PC-9 (cell line): ENCODE measurements around the gene PXMP2. TPM values are rescaled to one million over a fixed set of nuclear protein-coding genes. Genes with fewer than 3 reads are reported as not detected.

Experiments used
- BruUV-seq: library from RNA; stranded (reverse); fragments of 400-500 nt; replicated peaks from 2 replicates; lab custom pipeline; 2021; lab: Mats Ljungman, UMichigan
- CTCF ChIA-PET: fragments of 300-600 bp; sonication (Branson Sonifier 250); formaldehyde crosslinking; loops from one replicate; lab custom pipeline; 2022; ENCODE audit warnings: antibody characterized with exemption; lab: Charles Lee
- POLR2A ChIA-PET: fragments of 300-600 bp; sonication (Branson Sonifier 250); formaldehyde crosslinking; loops from one replicate; lab custom pipeline; 2022; ENCODE audit warnings: antibody characterized with exemption; ENCODE audit not compliant: unreplicated experiment; lab: Charles Lee
- DNase-seq, 2 experiments: peaks; one replicate each; pipeline versions ENCODE4 v3.0.0 to v3.0.0-alpha.2; 2015 to 2022; ENCODE audit warnings: mixed read lengths in 1 of 2
- H2AFZ ChIP-seq: fragments of 200-600 bp; sonication (generic); 2 replicates; pipeline ENCODE4 v1.8.1; 2017; ENCODE audit warnings: antibody characterized with exemption
- H3F3A ChIP-seq: fragments of 200-600 bp; sonication (generic); 2 replicates; pipeline ENCODE4 v1.8.1; 2017; ENCODE audit warnings: antibody characterized with exemption, mild to moderate bottlenecking, low read depth; ENCODE audit not compliant: insufficient read depth
- H3K27ac ChIP-seq: fragments of 200-600 bp; sonication (generic); 2 replicates; pipeline ENCODE4 v1.6.1; 2016; ENCODE audit warnings: mixed run types
- H3K27me3 ChIP-seq: fragments of 200-600 bp; sonication (generic); 2 replicates; pipeline ENCODE4 v1.6.1; 2016; ENCODE audit warnings: low read depth, mixed run types; ENCODE audit not compliant: insufficient read depth
- H3K36me3 ChIP-seq: fragments of 200-600 bp; sonication (generic); 2 replicates; pipeline ENCODE4 v1.6.1; 2016; ENCODE audit warnings: low read depth, mixed run types
- H3K4me1 ChIP-seq: fragments of 200-600 bp; sonication (generic); replicated peaks from 2 replicates; pipeline ENCODE4 v1.6.1; 2016; ENCODE audit warnings: mixed run types; ENCODE audit not compliant: insufficient read depth
- H3K4me2 ChIP-seq: fragments of 200-600 bp; sonication (generic); 2 replicates; pipeline ENCODE4 v1.6.1; 2017; ENCODE audit warnings: mixed run types
- H3K4me3 ChIP-seq: fragments of 200-600 bp; sonication (generic); 2 replicates; pipeline ENCODE4 v1.6.1; 2016; ENCODE audit warnings: mixed run types
- H3K79me2 ChIP-seq: fragments of 200-600 bp; sonication (generic); 2 replicates; pipeline ENCODE4 v1.6.1; 2017; ENCODE audit warnings: low read depth, mixed run types
- H3K9me2 ChIP-seq: fragments of 200-600 bp; sonication (generic); 2 replicates; pipeline ENCODE4 v1.8.1; 2017; ENCODE audit warnings: mild to moderate bottlenecking; ENCODE audit not compliant: insufficient read depth
- H3K9me3 ChIP-seq: fragments of 200-600 bp; sonication (generic); 2 replicates; pipeline ENCODE4 v1.8.1; 2016; ENCODE audit warnings: low read depth; ENCODE audit not compliant: insufficient read depth
- H4K20me1 ChIP-seq: fragments of 200-600 bp; sonication (generic); 2 replicates; pipeline ENCODE4 v1.8.1; 2017; ENCODE audit not compliant: insufficient read depth
- EZH2 ChIP-seq: fragments of 200-600 bp; sonication (generic); IDR thresholded peaks from 2 replicates; pipeline ENCODE4 v1.8.0; 2017; ENCODE audit warnings: antibody characterized with exemption, low read depth
- intact Hi-C: fragments of 100-400 bp; cut with micrococcal nuclease; formaldehyde crosslinking; loops from one replicate; pipeline ENCODE4 v1.10.0; 2022; ENCODE audit not compliant: unreplicated experiment
- total RNA-seq: library from RNA; stranded (reverse); gene quantifications from 2 replicates; pipeline ENCODE4 v1.2.3, GENCODE V29; 2021
- TF ChIP-seq, protein P1 (sequence below): fragments of 200-600 bp; sonication (generic); conservative IDR thresholded peaks from 2 replicates; pipeline ENCODE4 v1.6.1; 2017; ENCODE audit warnings: mixed run types, antibody characterized with exemption, mild to moderate bottlenecking, moderate library complexity

Gene PXMP2
- total RNA-seq, 1 experiment from 2014 or later = 38.6 TPM

DNA sequence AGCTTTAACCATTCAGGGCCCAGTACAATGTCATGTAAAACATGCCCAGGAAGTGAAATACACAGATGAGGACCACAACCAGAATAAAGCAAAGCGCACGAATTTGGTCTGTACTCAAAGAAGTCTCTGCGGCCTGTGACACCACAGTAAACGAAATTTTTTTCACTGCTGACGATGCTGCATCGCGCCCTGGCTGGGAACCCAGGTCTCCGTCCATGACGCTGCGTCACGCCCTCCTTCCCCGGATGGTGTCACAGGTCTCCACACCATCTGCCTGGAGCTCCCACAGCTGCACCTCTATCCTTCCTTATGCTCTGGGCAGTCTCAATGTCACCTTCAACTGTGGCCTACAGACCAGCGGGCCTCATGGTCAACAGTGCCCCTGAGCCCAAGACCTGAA lies 56.4 kb downstream of the PXMP2 start:
- TF ChIP-seq, protein P1, sequence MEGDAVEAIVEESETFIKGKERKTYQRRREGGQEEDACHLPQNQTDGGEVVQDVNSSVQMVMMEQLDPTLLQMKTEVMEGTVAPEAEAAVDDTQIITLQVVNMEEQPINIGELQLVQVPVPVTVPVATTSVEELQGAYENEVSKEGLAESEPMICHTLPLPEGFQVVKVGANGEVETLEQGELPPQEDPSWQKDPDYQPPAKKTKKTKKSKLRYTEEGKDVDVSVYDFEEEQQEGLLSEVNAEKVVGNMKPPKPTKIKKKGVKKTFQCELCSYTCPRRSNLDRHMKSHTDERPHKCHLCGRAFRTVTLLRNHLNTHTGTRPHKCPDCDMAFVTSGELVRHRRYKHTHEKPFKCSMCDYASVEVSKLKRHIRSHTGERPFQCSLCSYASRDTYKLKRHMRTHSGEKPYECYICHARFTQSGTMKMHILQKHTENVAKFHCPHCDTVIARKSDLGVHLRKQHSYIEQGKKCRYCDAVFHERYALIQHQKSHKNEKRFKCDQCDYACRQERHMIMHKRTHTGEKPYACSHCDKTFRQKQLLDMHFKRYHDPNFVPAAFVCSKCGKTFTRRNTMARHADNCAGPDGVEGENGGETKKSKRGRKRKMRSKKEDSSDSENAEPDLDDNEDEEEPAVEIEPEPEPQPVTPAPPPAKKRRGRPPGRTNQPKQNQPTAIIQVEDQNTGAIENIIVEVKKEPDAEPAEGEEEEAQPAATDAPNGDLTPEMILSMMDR = no peak
- no peak for TF ChIP-seq EZH2
- Histone ChIP-seq H4K20me1 (peaks cover 54% of the 10 kb centered on the region), H2AFZ (no peak overlapping the region), H3K27ac (no peak overlapping the region), H3F3A (peaks cover 10% of the 10 kb centered on the region; the same call in 1 of the 2 replicates), H3K4me1 (no peaks in the 10 kb centered on the region), H3K27me3 (no peaks in the 10 kb centered on the region), H3K9me2 (no peaks in the 10 kb centered on the region), H3K79me2 (peaks cover 49% of the 10 kb centered on the region), H3K4me2 (no peak overlapping the region), H3K4me3 (no peak overlapping the region), H3K36me3 (peaks cover 60% of the 10 kb centered on the region), H3K9me3 (no peaks in the 10 kb centered on the region)
- CTCF ChIA-PET = no interaction called here
- intact Hi-C loops = no loop called here
- DNase-seq = no peak
- POLR2A ChIA-PET = no interaction called here
- no TSS peak for BruUV-seq

DNA sequence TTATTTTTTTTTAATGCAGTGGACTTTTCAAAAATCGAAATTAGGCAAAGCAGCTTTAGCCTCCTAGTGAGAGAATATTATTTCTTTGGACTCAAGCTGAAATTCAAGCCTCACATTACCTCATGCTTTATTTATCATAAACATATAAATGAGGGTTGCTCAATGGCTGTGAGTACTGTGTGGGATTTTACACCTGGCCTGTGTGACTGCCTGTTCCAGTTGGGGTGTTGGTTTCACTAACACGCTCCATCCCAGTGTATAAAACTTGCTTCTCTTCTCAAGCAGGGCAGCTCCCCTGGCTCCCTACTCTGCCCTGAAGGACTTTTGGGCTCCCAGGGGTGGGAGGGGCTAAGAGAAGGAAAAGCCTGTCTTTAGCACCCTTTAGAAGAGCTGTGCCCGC lies 59.2 kb downstream of the PXMP2 start:
- CTCF ChIA-PET = no interaction called here

DNA sequence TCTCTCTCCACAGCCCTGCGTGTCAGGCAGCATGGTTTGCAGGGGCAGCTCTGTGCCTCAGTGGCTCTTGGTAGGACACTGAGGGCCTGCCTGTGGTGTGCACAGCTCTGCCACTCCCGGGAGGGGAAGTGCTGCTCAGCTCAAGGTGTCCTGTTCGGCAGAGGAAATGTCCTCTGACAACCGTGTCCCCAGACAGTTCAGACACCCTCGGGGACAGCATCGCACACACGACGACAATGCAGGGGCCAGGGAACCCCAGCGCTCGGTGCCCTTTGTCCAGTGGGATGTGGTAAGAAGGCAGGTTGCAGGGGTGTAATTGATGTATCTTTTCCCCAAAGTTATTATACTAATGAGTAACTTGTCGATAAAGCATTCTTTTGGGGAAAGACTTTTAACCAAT lies 60.0 kb downstream of the PXMP2 start:
- Histone ChIP-seq H3K9me2 (no peaks in the 10 kb centered on the region), H3F3A (peaks cover 10% of the 10 kb centered on the region; the same call in 1 of the 2 replicates), H2AFZ (no peak overlapping the region), H3K79me2 (peaks cover 59% of the 10 kb centered on the region), H3K36me3 (peaks cover 57% of the 10 kb centered on the region), H3K9me3 (no peaks in the 10 kb centered on the region), H3K4me1 (no peaks in the 10 kb centered on the region), H3K4me2 (no peak overlapping the region), H3K27ac (no peak overlapping the region), H3K4me3 (no peak overlapping the region), H3K27me3 (no peaks in the 10 kb centered on the region), H4K20me1 (peaks cover 64% of the 10 kb centered on the region)
- TF ChIP-seq, protein P1 = no peak
- TF ChIP-seq EZH2 = no peak
- DNase-seq = no peak
- CTCF ChIA-PET = no interaction called here
- no TSS peak for BruUV-seq
- POLR2A ChIA-PET = no interaction called here
- intact Hi-C loops = no loop called here

More for the DNA sequence above, 59.2 kb downstream of the PXMP2 start:
- H2AFZ ChIP-seq = no peak overlapping the region
- intact Hi-C loops = no loop called here
- TF ChIP-seq, protein P1 = no peak
- TF ChIP-seq EZH2 = no peak
- H3K4me1 ChIP-seq = no peaks in the 10 kb centered on the region
- H3K79me2 ChIP-seq = peaks cover 57% of the 10 kb centered on the region
- H3K36me3 ChIP-seq = peaks cover 60% of the 10 kb centered on the region
- H4K20me1 ChIP-seq = peaks cover 61% of the 10 kb centered on the region
- H3K27ac ChIP-seq = no peak overlapping the region
- H3F3A ChIP-seq = peaks cover 10% of the 10 kb centered on the region; the same call in 1 of the 2 replicates
- POLR2A ChIA-PET = interaction anchor here (0.6 kb wide), 1 partner anchor 15 kb away, joined by 3 read pairs; no protein-coding TSS in a partner anchor
- DNase-seq = no peak
- no TSS peak for BruUV-seq
- no peak overlapping the region for H3K4me2 ChIP-seq
- no peaks in the 10 kb centered on the region for H3K9me2 ChIP-seq
- H3K27me3 ChIP-seq = no peaks in the 10 kb centered on the region
- H3K4me3 ChIP-seq = no peak overlapping the region
- no peaks in the 10 kb centered on the region for H3K9me3 ChIP-seq
